ENCODE measurements around the gene IL32. TPM values are rescaled to one million over a fixed set of nuclear protein-coding genes. Genes with fewer than 3 reads are reported as not detected.
A peak's percentile ranks its signal among the peaks of the same experiment; 100 is the strongest.

The IL32 gene
- total and polyA plus RNA-seq, 8 donors: 59.4 to 310 (median 65.5) TPM

GRCh38 chr16:3036726-3037315 lies 28.6 kb upstream of the IL32 start, which contains the start of gene BICDL2:
Gene BICDL2 (minus strand): TSS chr16:3036944. CDS start chr16:3035496, 1,448 bp downstream.
- H3K36me3 ChIP-seq: no peaks in the 10 kb centered on the region
- H3K9me3 ChIP-seq: no peaks in the 10 kb centered on the region
- peak; percentile 83 for ATAC-seq
- intact Hi-C loops (cut with DNase I): no loop called here
- peaks cover 45 to 98% of the 10 kb centered on the region in 2 donors for H3K27me3 ChIP-seq
- peak in 2 of 4 donors; percentile 36 to 88 for DNase-seq
- H3K27ac ChIP-seq: no peak within 1 kb of the TSS
- no peak for TF ChIP-seq CTCF (IDR thresholded peaks at IDR 0.05)
- peak within 1 kb of the TSS; percentile 34 to 40 for H3K4me3 ChIP-seq
- peaks cover 0 to 19% of the 10 kb centered on the region in 2 donors for H3K4me1 ChIP-seq

- H3K4me1 ChIP-seq: peaks cover 0 to 19% of the 10 kb centered on the region in 2 donors
- H3K27me3 ChIP-seq: peaks cover 36 to 98% of the 10 kb centered on the region in 2 donors
- no peak for TF ChIP-seq CTCF (IDR thresholded peaks at IDR 0.05)
- no peaks in the 10 kb centered on the region for H3K9me3 ChIP-seq
- no peak overlapping the region for H3K27ac ChIP-seq
- ATAC-seq (peak; percentile 27), DNase-seq (no peak)
- intact Hi-C loops (cut with DNase I): no loop called here
- no peak overlapping the region for H3K4me3 ChIP-seq
- no peaks in the 10 kb centered on the region for H3K36me3 ChIP-seq
These were observed 27.2 kb upstream of the IL32 start for GRCh38 chr16:3038256-3038655.

GRCh38 chr16:3038896-3039295 lies 26.5 kb upstream of the IL32 start:
- Histone ChIP-seq H3K36me3 (no peaks in the 10 kb centered on the region), H3K27ac (no peak overlapping the region), H3K9me3 (no peaks in the 10 kb centered on the region), H3K4me3 (no peak overlapping the region), H3K27me3 (peaks cover 39 to 98% of the 10 kb centered on the region in 2 donors), H3K4me1 (peaks cover 0 to 19% of the 10 kb centered on the region in 2 donors)
- intact Hi-C loops (cut with DNase I): no loop called here
- no peak for TF ChIP-seq CTCF (IDR thresholded peaks at IDR 0.05)
- DNase-seq: no peak
- no peak for ATAC-seq

GRCh38 chr16:3042376-3042775 lies 23.1 kb upstream of the IL32 start:
- Histone ChIP-seq H3K4me1 (peaks cover 15 to 23% of the 10 kb centered on the region in 2 donors), H3K27ac (no peak overlapping the region), H3K36me3 (no peaks in the 10 kb centered on the region), H3K27me3 (peaks cover 54 to 98% of the 10 kb centered on the region in 2 donors), H3K4me3 (no peak overlapping the region), H3K9me3 (no peaks in the 10 kb centered on the region)
- DNase-seq: no peak
- TF ChIP-seq CTCF (IDR thresholded peaks at IDR 0.05): no peak
- intact Hi-C loops (cut with DNase I): no loop called here
- no peak for ATAC-seq

- TF ChIP-seq CTCF (IDR thresholded peaks at IDR 0.05): no peak
- peak overlapping the region in 1 of 2 donors; percentile 61 for H3K4me3 ChIP-seq
- H3K4me1 ChIP-seq: peaks cover 15 to 42% of the 10 kb centered on the region in 2 donors
- H3K36me3 ChIP-seq: no peaks in the 10 kb centered on the region
- intact Hi-C loops (cut with DNase I): no loop called here
- H3K27ac ChIP-seq: no peak overlapping the region
- H3K9me3 ChIP-seq: no peaks in the 10 kb centered on the region
- H3K27me3 ChIP-seq: peaks cover 51 to 98% of the 10 kb centered on the region in 2 donors
- ATAC-seq (no peak), DNase-seq (no peak)
These were observed 20.7 kb upstream of the IL32 start for GRCh38 chr16:3044708-3045107.
